Head of caudate nucleus (tissue), 42 donors: Measurements from ENCODE around the gene SLC4A5.
"Not testable (repeated sequence)": the region's sequence is repeated elsewhere in the genome, so short reads cannot be mapped to it uniquely, and the experiment has no call there.

Experiments used
- DNase-seq, 42 donors: peaks; one replicate each; pipeline versions ENCODE4 v3.0.0 to v3.0.0-alpha.2; 2020 to 2021; ENCODE audit warnings: mixed read lengths in 7 of 42
- intact Hi-C: fragments of 100-400 bp; cut with DNase I; formaldehyde crosslinking; loops from one replicate; pipeline ENCODE4 v1.15.0; 2022

SLC4A5 gene

DNA sequence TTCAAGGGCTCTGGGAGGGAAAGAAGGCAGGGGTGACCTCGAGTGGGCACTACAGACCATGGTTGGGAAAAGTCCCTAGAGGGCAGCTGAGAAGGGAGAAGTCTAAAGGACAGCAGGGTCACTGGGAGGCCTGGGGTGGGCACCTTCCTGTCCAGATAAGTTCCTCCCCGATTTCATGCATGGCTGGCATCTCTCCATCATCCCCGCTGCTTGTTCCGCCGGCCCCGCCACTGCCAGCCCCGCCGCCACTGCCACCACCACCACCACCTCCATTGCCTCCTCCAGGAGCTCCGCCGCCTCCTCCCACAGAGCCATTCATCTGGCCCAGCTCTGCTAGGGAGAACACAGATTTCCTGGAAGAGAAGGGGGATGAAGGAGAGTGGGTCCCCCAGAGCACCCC is 91.2 kb downstream of the SLC4A5 start:
- intact Hi-C loops, result no loop called here
- DNase-seq, result no peak

DNA sequence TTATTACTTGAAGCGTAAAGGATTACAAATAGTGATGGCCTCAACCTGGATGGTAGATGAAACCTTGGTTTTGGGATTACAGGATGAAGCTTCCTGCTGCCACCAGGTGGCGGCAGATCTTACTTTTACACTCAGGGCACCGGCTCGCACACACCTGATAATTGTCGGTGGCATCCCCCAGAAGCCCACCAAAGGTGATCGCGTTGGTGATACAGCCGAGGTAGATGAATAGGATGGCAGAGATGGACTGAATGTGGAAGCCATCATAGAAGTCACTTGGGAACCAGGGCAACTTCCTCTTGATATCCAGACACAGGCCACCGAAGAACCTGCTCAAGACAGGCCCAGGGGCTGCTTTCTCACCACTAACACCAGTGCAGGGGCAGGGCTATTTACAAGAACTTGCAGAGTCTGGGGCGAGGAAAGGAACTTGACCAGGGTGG is 93.0 kb downstream of the SLC4A5 start:
- intact Hi-C loops, result no loop called here
- peak in 41 of 42 donors; percentile 6 to 80 (median 44) for DNase-seq

GRCh38 chr2:74249406-74250122 is 93.7 kb downstream of the SLC4A5 start:
- intact Hi-C loops, result no loop called here
- DNase-seq, result no peak

GRCh38 chr2:74246496-74247195 is 96.6 kb downstream of the SLC4A5 start:
- intact Hi-C loops, result no loop called here
- no peak for DNase-seq

GRCh38 chr2:74244286-74244685 is 98.9 kb downstream of the SLC4A5 start:
- DNase-seq, result no peak
- intact Hi-C loops, result no loop called here

GRCh38 chr2:74242354-74243071 is 100.7 kb downstream of the SLC4A5 start:
- DNase-seq, result no peak
- intact Hi-C loops, result no loop called here

- intact Hi-C loops, result no loop called here
- no peak for DNase-seq
These were observed 103.9 kb downstream of the SLC4A5 start for GRCh38 chr2:74239346-74239745.

GRCh38 chr2:74238879-74239278 is 104.3 kb downstream of the SLC4A5 start:
- no peak for DNase-seq

DNA sequence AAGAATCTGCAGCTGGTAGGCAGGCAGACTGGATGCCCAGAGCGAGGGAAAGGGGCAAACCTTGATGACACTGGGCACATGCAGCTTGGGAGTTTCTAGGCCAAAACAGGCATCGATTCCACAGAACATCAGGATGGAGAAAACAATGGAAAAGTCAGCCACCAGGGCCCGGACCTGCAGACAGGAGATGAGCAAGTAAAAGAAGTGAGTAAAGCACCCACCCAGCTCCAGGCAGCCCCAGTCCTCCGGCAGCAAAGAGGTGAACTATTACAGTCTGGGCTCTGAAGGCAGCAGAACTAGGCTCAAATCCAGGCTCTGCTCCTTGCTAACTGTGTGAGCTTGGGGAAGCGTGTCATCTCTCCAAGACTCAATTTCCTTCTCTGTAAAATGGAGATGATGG is 108.2 kb downstream of the SLC4A5 start:
- DNase-seq, result peak in 1 of 42 donors; percentile 8
- intact Hi-C loops, result no loop called here

More at GRCh38 chr2:74238879-74239278, 104.3 kb downstream of the SLC4A5 start:
- intact Hi-C loops, result no loop called here

DNA sequence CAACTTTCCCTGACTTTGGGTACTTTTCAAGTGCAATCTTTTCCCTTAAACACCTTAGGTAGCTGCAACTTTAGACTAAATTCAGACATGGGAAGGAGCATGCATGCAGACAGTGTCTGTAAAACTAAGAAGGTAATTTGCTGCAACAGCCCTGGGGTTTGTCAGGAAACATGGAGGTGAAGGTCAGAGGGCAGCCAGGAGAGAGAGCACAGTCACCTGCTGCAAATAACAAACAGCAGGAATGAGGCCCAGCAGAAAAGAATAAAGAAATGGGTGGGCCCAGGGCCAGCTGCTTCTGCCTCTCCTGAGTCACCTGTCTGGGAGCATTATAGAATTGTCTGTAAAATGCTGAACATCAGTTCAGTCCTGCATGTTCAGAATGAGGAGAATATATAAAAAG is 109.6 kb downstream of the SLC4A5 start:
- peak in 1 of 42 donors; percentile 26 for DNase-seq
- intact Hi-C loops, result no loop called here

GRCh38 chr2:74232426-74232825 is 110.8 kb downstream of the SLC4A5 start:
- intact Hi-C loops, result no loop called here
- peak in 1 of 42 donors; percentile 13 for DNase-seq

GRCh38 chr2:74229865-74230264 is 113.4 kb downstream of the SLC4A5 start:
- DNase-seq, intact Hi-C loops: not testable (repeated sequence)

- DNase-seq, result no peak
- intact Hi-C loops, result no loop called here
These were observed 114.4 kb downstream of the SLC4A5 start for GRCh38 chr2:74228772-74229171.

DNA sequence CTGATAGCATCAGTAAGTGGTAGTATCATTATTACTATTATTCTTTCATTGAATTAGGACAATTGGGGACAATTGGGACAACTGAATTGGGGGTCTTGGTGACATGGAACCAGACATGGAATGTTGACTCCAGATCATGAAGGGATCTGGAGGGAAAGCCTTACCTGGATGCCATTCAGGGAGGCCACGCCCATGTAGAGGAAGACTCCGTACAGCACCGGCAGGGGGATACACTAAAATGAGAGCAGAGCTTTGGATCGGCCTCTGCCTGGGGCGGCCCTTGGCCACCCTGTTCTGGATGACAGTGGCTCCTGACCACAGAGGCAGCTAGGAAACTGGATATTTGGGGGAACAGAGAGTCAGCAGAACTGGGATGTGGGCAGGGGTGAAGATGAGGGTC is 115.6 kb downstream of the SLC4A5 start:
- DNase-seq, result no peak
- intact Hi-C loops, result no loop called here

DNA sequence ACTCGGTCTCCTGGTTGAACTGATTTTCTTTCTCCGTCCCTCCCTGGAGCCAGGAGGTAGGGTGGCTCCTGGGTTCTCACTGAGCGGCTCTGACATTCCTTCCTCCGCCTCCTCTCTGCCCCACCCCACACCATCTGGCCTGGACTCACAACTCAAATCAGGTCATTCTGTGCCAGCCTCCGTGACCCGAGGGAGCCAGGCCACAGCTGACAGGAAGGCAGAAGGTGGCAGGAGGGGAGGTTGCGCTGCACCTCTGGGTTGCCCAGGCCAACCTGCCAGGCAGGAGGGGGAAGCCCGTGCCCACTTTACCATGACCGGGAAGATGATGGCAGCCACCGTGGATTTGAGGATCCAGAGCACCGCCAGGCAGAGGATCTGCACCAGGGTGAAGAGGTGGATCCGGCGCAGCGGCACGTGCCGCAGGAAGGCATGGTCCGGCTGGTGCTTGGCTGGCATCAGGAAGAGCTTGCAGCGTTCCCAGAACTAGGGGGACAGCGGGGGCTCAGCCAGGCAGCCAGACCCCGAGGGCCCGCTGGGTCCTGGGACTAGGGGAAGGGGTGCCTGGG is 116.5 kb downstream of the SLC4A5 start:
- DNase-seq, result no peak
- intact Hi-C loops, result no loop called here

DNA sequence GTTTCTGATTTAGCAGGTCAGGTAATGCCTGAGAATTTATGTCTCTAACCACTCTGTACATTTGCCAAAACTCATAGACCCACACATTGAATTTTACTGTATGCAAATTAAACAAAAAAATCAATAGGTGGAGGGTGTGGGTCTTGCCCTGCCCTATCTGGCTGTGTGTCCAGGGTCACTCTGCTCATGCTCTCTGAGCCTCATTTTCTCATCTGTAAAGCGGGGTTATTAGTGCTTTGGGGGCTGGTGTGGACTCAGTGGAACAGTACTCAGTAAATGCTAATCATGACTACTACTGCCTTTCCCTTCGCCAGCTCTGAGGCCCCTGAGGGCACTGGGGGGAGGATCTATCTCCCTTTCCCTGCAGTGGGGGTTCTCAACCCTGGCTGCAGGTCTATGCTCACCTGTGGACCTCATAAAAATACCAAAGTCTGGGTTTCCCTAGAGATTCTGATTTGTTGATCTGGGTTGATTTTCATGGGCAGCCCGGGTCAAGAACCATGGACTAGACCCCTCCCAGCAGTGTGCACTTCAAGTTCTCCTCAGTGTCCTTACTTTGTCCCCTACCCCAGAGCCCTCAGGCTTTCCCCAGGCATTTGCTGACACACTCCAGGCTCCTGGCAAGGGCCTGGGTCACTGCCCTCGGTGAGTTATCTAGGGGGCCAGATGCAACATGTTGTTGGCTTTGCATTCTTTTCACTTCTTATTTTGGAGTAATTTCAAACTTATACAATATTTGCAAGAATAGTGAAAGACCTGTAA is 117.3 kb downstream of the SLC4A5 start:
- DNase-seq, result no peak
- intact Hi-C loops, result no loop called here

DNA sequence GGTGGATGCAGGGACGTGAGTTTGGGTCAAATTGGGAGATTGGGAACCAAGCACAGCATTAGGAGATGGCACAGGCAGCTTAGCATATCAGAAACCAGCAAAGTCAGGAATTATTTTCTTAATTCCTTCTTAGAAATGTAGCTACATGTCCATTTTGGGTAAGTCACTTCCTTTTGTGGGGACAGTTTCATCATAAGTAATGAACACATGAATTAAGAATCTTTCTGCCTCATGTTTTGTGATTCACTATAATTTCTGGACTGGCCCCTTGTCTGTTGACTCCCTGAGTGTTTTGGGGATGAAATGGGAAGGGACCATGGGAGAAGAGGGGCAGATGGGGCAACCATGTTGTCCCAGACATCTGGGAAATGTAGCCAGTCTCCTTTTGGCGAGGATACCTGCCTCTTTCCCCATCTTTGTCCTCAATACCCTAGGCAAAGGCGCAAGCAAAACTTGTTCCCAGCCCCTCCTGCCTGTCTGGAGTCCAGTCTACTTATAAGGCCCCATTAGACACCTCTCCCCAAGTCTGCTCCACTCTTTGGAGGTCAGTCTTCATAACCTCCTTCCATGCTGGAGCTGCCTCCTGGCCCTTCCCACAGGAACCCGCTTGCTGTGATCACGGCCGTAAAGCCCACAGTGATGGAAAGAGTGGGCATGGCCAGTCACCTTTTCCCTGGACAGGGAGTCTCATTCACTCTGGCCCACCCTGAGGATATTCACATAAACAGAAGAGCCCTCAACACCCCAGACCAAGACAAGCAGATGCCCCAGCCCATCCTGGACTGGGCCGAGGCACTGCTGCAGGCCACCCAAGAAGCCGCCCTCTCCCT is 119.1 kb downstream of the SLC4A5 start:
- no peak for DNase-seq
- intact Hi-C loops, result no loop called here

- intact Hi-C loops, result no loop called here
- no peak for DNase-seq
These were observed 120.9 kb downstream of the SLC4A5 start for GRCh38 chr2:74222300-74222650.
